GM21723 (cell line): ENCODE results near the gene ARHGEF28.

Source experiments
- ATAC-seq: cut with Tn5 transposase; IDR thresholded peaks from one replicate; pipeline ENCODE4 v1.9.1; 2021; ENCODE audit warnings: mild to moderate bottlenecking, moderate library complexity; ENCODE audit not compliant: unreplicated experiment

The ARHGEF28 gene

GRCh38 chr5:73625944-73626811 is at the start of gene ARHGEF28:
ARHGEF28 (plus strand) TSS chr5:73626196; CDS start chr5:73684852, 58,656 bp downstream.
- ATAC-seq, result peak; percentile 72

- ATAC-seq, result no peak
Measured at GRCh38 chr5:73582285-73583145, 43.5 kb upstream of the ARHGEF28 start.

GRCh38 chr5:73587923-73588322 is 38.1 kb upstream of the ARHGEF28 start:
- no peak for ATAC-seq

- ATAC-seq, result no peak
Measured at GRCh38 chr5:73591102-73591695, 34.8 kb upstream of the ARHGEF28 start.

GRCh38 chr5:73591698-73592501 is 34.1 kb upstream of the ARHGEF28 start:
- ATAC-seq, result no peak

- ATAC-seq, result no peak
Measured at GRCh38 chr5:73592551-73592950, 33.4 kb upstream of the ARHGEF28 start.

GRCh38 chr5:73596705-73597328 is 29.2 kb upstream of the ARHGEF28 start:
- ATAC-seq, result no peak

- ATAC-seq, result no peak
Measured at GRCh38 chr5:73599380-73599779, 26.6 kb upstream of the ARHGEF28 start.

- no peak for ATAC-seq
Measured at GRCh38 chr5:73603998-73604397, 22.0 kb upstream of the ARHGEF28 start.

GRCh38 chr5:73605223-73606087 is 20.5 kb upstream of the ARHGEF28 start:
- no peak for ATAC-seq

- ATAC-seq, result no peak
Measured at GRCh38 chr5:73606206-73606753, 19.7 kb upstream of the ARHGEF28 start.

GRCh38 chr5:73607228-73607627 is 18.8 kb upstream of the ARHGEF28 start:
- ATAC-seq, result no peak

- no peak for ATAC-seq
Measured at GRCh38 chr5:73612799-73613198, 13.2 kb upstream of the ARHGEF28 start.

- ATAC-seq, result no peak
Measured at GRCh38 chr5:73615085-73615484, 10.9 kb upstream of the ARHGEF28 start.

- ATAC-seq, result no peak
Measured at GRCh38 chr5:73615947-73616346, 10.0 kb upstream of the ARHGEF28 start.

GRCh38 chr5:73617510-73618279 is 8.3 kb upstream of the ARHGEF28 start:
- peak; percentile 62 for ATAC-seq

- ATAC-seq, result no peak
Measured at GRCh38 chr5:73619606-73620333, 6.2 kb upstream of the ARHGEF28 start.

GRCh38 chr5:73620334-73620687 is 5.7 kb upstream of the ARHGEF28 start:
- no peak for ATAC-seq
